MM.1S (cell line): Measurements from ENCODE around the gene RNF149.

Experiments
- DNase-seq: peaks from one replicate; pipeline ENCODE4 v3.0.0-alpha.2; 2015
- H2AFZ ChIP-seq: fragments of 300-600 bp; sonication (generic); 2 replicates; pipeline ENCODE4 v1.6.0; 2016; ENCODE audit warnings: antibody characterized with exemption, low read length
- H3F3A ChIP-seq: fragments of 300-600 bp; sonication (generic); 2 replicates; pipeline ENCODE4 v1.6.1; 2016; ENCODE audit warnings: mild to moderate bottlenecking, antibody characterized with exemption, low read length, moderate library complexity, mixed read lengths; ENCODE audit not compliant: insufficient read depth
- H3K27ac ChIP-seq: fragments of 300-600 bp; sonication (generic); 2 replicates; pipeline ENCODE4 v1.5.1; 2016; ENCODE audit warnings: mild to moderate bottlenecking, low read length
- H3K27me3 ChIP-seq: fragments of 300-600 bp; sonication (generic); replicated peaks from 2 replicates; pipeline ENCODE4 v1.6.0; 2016; ENCODE audit warnings: low read length; ENCODE audit not compliant: insufficient read depth
- H3K36me3 ChIP-seq: fragments of 300-600 bp; sonication (generic); replicated peaks from 2 replicates; pipeline ENCODE4 v1.6.1; 2016; ENCODE audit warnings: mild to moderate bottlenecking, low read length, mixed read lengths; ENCODE audit not compliant: insufficient read depth
- H3K4me1 ChIP-seq: fragments of 300-600 bp; sonication (generic); 2 replicates; pipeline ENCODE4 v1.6.1; 2016; ENCODE audit warnings: low read length, mixed read lengths
- H3K4me2 ChIP-seq: fragments of 300-600 bp; sonication (generic); 2 replicates; pipeline ENCODE4 v1.6.0; 2016; ENCODE audit warnings: low read depth, low read length
- H3K4me3 ChIP-seq: fragments of 300-600 bp; sonication (generic); 2 replicates; pipeline ENCODE4 v1.5.1; 2016; ENCODE audit warnings: low read length, mixed read lengths
- H3K79me2 ChIP-seq: fragments of 300-600 bp; sonication (generic); 2 replicates; pipeline ENCODE4 v1.6.1; 2016; ENCODE audit warnings: mixed run types, low read length, mixed read lengths
- H3K9ac ChIP-seq: fragments of 300-600 bp; sonication (generic); 2 replicates; pipeline ENCODE4 v1.6.1; 2016; ENCODE audit warnings: low read length, mixed read lengths
- H3K9me2 ChIP-seq: fragments of 300-600 bp; sonication (generic); replicated peaks from 2 replicates; pipeline ENCODE4 v1.6.1; 2016; ENCODE audit warnings: mild to moderate bottlenecking, low read length, mixed read lengths; ENCODE audit not compliant: insufficient read depth
- H3K9me3 ChIP-seq: fragments of 300-600 bp; sonication (generic); replicated peaks from 2 replicates; pipeline ENCODE4 v1.6.1; 2016; ENCODE audit warnings: mild to moderate bottlenecking, low read length, mixed read lengths; ENCODE audit not compliant: insufficient read depth
- H4K20me1 ChIP-seq: fragments of 300-600 bp; sonication (generic); 2 replicates; pipeline ENCODE4 v1.6.1; 2016; ENCODE audit warnings: mild to moderate bottlenecking, low read length, moderate library complexity, mixed read lengths; ENCODE audit not compliant: insufficient read depth
- EZH2 ChIP-seq: fragments of 300-600 bp; sonication (generic); optimal IDR thresholded peaks from 2 replicates; pipeline ENCODE3; 2017; ENCODE audit warnings: low read depth, mild to moderate bottlenecking, antibody characterized with exemption, low read length, mixed read lengths
- EZH2phosphoT487 ChIP-seq: fragments of 300-600 bp; sonication (generic); IDR thresholded peaks from 2 replicates; pipeline ENCODE4 v1.6.1; 2018; ENCODE audit warnings: antibody characterized with exemption, low read length
- TF ChIP-seq, protein P1 (sequence below): fragments of 300-600 bp; sonication (generic); IDR thresholded peaks from 2 replicates; pipeline ENCODE4 v1.5.1; 2016; ENCODE audit warnings: antibody characterized with exemption, low read length, mixed read lengths

RNF149 gene, protein sequence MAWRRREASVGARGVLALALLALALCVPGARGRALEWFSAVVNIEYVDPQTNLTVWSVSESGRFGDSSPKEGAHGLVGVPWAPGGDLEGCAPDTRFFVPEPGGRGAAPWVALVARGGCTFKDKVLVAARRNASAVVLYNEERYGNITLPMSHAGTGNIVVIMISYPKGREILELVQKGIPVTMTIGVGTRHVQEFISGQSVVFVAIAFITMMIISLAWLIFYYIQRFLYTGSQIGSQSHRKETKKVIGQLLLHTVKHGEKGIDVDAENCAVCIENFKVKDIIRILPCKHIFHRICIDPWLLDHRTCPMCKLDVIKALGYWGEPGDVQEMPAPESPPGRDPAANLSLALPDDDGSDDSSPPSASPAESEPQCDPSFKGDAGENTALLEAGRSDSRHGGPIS

DNA sequence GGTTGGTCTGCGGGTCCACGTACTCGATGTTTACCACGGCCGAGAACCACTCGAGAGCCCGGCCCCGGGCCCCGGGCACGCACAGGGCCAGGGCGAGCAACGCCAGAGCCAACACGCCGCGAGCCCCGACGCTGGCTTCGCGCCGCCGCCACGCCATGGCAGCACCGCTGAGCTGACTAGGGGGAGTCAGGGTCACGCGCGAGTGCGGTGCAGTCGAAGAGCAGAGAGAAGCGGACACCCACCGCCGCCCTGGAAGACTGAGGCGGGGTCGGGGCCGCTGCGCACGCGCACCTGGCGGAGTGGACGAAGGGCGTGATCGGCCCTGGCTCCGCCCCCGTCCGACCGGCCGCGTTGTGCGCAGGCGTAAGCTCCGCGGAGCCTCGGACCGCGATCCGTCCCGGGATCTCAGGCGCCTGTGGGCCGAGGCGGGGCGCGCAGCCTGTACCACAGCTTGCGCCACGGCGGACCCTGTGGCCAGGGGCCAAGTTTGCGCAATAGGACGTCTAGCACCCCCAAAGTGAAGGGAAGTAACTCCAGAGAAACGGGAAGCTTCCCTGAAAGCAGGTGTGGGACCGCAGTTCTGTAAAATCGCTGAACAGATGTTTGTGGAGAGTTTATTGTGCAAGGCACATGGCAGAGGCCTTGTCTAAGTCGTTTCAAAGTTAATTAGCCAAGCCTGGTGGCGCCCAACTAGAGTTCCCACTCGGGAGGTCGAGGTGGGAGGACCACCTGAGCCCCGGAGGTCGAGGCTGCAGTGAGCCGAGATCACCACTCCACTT, at the start of gene RNF149:
Gene RNF149, minus strand, starts transcription at position 270 of the 779 bp plus-strand sequence. Its CDS starts 113 bp downstream, at position 157.
- Histone ChIP-seq H3K9ac (peak within 1 kb of the TSS; percentile 92), H3K4me3 (peak within 1 kb of the TSS; percentile 89), H4K20me1 (no peaks in the 10 kb centered on the region), H3F3A (peaks cover 15% of the 10 kb centered on the region), H2AFZ (peak within 1 kb of the TSS; percentile 82), H3K4me2 (peak within 1 kb of the TSS; percentile 73), H3K36me3 (no peaks in the 10 kb centered on the region), H3K9me2 (no peaks in the 10 kb centered on the region), H3K27ac (peak within 1 kb of the TSS; percentile 88), H3K79me2 (peaks cover 48% of the 10 kb centered on the region), H3K4me1 (peaks cover 18% of the 10 kb centered on the region), H3K27me3 (no peaks in the 10 kb centered on the region), H3K9me3 (no peaks in the 10 kb centered on the region)
- TF ChIP-seq, protein P1, sequence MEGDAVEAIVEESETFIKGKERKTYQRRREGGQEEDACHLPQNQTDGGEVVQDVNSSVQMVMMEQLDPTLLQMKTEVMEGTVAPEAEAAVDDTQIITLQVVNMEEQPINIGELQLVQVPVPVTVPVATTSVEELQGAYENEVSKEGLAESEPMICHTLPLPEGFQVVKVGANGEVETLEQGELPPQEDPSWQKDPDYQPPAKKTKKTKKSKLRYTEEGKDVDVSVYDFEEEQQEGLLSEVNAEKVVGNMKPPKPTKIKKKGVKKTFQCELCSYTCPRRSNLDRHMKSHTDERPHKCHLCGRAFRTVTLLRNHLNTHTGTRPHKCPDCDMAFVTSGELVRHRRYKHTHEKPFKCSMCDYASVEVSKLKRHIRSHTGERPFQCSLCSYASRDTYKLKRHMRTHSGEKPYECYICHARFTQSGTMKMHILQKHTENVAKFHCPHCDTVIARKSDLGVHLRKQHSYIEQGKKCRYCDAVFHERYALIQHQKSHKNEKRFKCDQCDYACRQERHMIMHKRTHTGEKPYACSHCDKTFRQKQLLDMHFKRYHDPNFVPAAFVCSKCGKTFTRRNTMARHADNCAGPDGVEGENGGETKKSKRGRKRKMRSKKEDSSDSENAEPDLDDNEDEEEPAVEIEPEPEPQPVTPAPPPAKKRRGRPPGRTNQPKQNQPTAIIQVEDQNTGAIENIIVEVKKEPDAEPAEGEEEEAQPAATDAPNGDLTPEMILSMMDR = no peak
- no peak for TF ChIP-seq EZH2phosphoT487
- no peak for TF ChIP-seq EZH2
- DNase-seq = peak; percentile 89

DNA sequence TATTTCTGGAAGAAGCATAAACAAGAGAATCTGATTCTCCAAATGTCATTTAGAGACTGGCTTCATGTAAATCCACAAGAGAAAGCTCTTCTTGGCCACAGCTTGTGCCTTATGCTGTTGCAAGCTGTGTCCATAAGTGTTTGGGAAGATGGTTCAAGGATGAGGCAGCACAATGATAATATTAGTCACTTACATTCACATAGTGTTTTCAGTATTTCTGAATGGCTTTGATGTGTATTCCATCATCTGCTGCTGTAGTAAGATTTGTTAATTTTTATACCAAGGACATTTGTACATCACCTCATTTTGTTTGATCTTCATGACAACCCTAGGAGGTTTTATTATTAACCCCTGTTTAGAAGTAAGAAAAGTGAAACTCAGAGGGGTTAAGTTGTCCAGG, 48.9 kb upstream of the RNF149 start:
- H3K9me2 ChIP-seq = no peaks in the 10 kb centered on the region
- no peak for TF ChIP-seq EZH2
- TF ChIP-seq, protein P1 = no peak
- no peak for TF ChIP-seq EZH2phosphoT487
- no peaks in the 10 kb centered on the region for H3F3A ChIP-seq
- DNase-seq = no peak
- H3K4me1 ChIP-seq = no peaks in the 10 kb centered on the region
- no peaks in the 10 kb centered on the region for H3K79me2 ChIP-seq
- no peak overlapping the region for H3K9ac ChIP-seq
- no peaks in the 10 kb centered on the region for H3K9me3 ChIP-seq
- H3K36me3 ChIP-seq = no peaks in the 10 kb centered on the region
- no peak overlapping the region for H3K27ac ChIP-seq
- no peak overlapping the region for H3K4me2 ChIP-seq
- no peak overlapping the region for H3K4me3 ChIP-seq
- no peak overlapping the region for H2AFZ ChIP-seq
- no peaks in the 10 kb centered on the region for H4K20me1 ChIP-seq
- H3K27me3 ChIP-seq = no peaks in the 10 kb centered on the region

DNA sequence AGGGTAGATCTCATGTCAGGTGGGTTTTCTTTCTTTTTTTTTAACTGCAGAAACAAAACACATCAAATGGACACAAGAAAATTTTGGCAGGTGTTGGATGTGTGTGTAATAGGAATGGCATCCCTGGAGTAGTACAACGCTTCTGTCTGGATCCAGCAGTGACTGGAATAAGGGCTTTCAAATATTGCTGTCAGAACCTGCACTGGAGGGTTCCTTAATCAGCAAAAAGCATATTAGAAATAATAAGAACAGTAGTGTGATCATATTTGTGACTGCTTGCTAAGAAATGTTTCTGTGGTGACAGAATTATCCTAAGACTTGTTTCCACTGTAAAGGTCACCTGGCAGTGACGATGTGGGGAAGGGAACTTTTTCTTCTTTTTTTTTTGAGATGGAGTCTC, 48.0 kb upstream of the RNF149 start:
- no peaks in the 10 kb centered on the region for H3K79me2 ChIP-seq
- no peak overlapping the region for H3K9ac ChIP-seq
- no peak for DNase-seq
- H3K9me3 ChIP-seq = no peaks in the 10 kb centered on the region
- H2AFZ ChIP-seq = no peak overlapping the region
- H4K20me1 ChIP-seq = no peaks in the 10 kb centered on the region
- H3K27me3 ChIP-seq = no peaks in the 10 kb centered on the region
- no peaks in the 10 kb centered on the region for H3K36me3 ChIP-seq
- H3K27ac ChIP-seq = no peak overlapping the region
- no peaks in the 10 kb centered on the region for H3K4me1 ChIP-seq
- TF ChIP-seq EZH2phosphoT487 (no peak), EZH2 (no peak)
- TF ChIP-seq, protein P1 = no peak
- H3K4me3 ChIP-seq = no peak overlapping the region
- no peaks in the 10 kb centered on the region for H3K9me2 ChIP-seq
- no peak overlapping the region for H3K4me2 ChIP-seq
- no peaks in the 10 kb centered on the region for H3F3A ChIP-seq
